PC-9 (cell line): Measurements from ENCODE around the gene ARID3A. TPM values are rescaled to one million over a fixed set of nuclear protein-coding genes. Genes with fewer than 3 reads are reported as not detected.

Experiments
- BruUV-seq: library from RNA; stranded (reverse); fragments of 400-500 nt; replicated peaks from 2 replicates; lab custom pipeline; 2021; lab: Mats Ljungman, UMichigan
- CTCF ChIA-PET: fragments of 300-600 bp; sonication (Branson Sonifier 250); formaldehyde crosslinking; loops from one replicate; lab custom pipeline; 2022; ENCODE audit warnings: antibody characterized with exemption; lab: Charles Lee
- POLR2A ChIA-PET: fragments of 300-600 bp; sonication (Branson Sonifier 250); formaldehyde crosslinking; loops from one replicate; lab custom pipeline; 2022; ENCODE audit warnings: antibody characterized with exemption; ENCODE audit not compliant: unreplicated experiment; lab: Charles Lee
- DNase-seq, 2 experiments: peaks; one replicate each; pipeline versions ENCODE4 v3.0.0 to v3.0.0-alpha.2; 2015 to 2022; ENCODE audit warnings: mixed read lengths in 1 of 2
- H2AFZ ChIP-seq: fragments of 200-600 bp; sonication (generic); 2 replicates; pipeline ENCODE4 v1.8.1; 2017; ENCODE audit warnings: antibody characterized with exemption
- H3F3A ChIP-seq: fragments of 200-600 bp; sonication (generic); 2 replicates; pipeline ENCODE4 v1.8.1; 2017; ENCODE audit warnings: antibody characterized with exemption, mild to moderate bottlenecking, low read depth; ENCODE audit not compliant: insufficient read depth
- H3K27ac ChIP-seq: fragments of 200-600 bp; sonication (generic); 2 replicates; pipeline ENCODE4 v1.6.1; 2016; ENCODE audit warnings: mixed run types
- H3K27me3 ChIP-seq: fragments of 200-600 bp; sonication (generic); 2 replicates; pipeline ENCODE4 v1.6.1; 2016; ENCODE audit warnings: low read depth, mixed run types; ENCODE audit not compliant: insufficient read depth
- H3K36me3 ChIP-seq: fragments of 200-600 bp; sonication (generic); 2 replicates; pipeline ENCODE4 v1.6.1; 2016; ENCODE audit warnings: low read depth, mixed run types
- H3K4me1 ChIP-seq: fragments of 200-600 bp; sonication (generic); replicated peaks from 2 replicates; pipeline ENCODE4 v1.6.1; 2016; ENCODE audit warnings: mixed run types; ENCODE audit not compliant: insufficient read depth
- H3K4me2 ChIP-seq: fragments of 200-600 bp; sonication (generic); 2 replicates; pipeline ENCODE4 v1.6.1; 2017; ENCODE audit warnings: mixed run types
- H3K4me3 ChIP-seq: fragments of 200-600 bp; sonication (generic); 2 replicates; pipeline ENCODE4 v1.6.1; 2016; ENCODE audit warnings: mixed run types
- H3K79me2 ChIP-seq: fragments of 200-600 bp; sonication (generic); 2 replicates; pipeline ENCODE4 v1.6.1; 2017; ENCODE audit warnings: low read depth, mixed run types
- H3K9me2 ChIP-seq: fragments of 200-600 bp; sonication (generic); 2 replicates; pipeline ENCODE4 v1.8.1; 2017; ENCODE audit warnings: mild to moderate bottlenecking; ENCODE audit not compliant: insufficient read depth
- H3K9me3 ChIP-seq: fragments of 200-600 bp; sonication (generic); 2 replicates; pipeline ENCODE4 v1.8.1; 2016; ENCODE audit warnings: low read depth; ENCODE audit not compliant: insufficient read depth
- H4K20me1 ChIP-seq: fragments of 200-600 bp; sonication (generic); 2 replicates; pipeline ENCODE4 v1.8.1; 2017; ENCODE audit not compliant: insufficient read depth
- CTCF ChIP-seq: fragments of 200-600 bp; sonication (generic); conservative IDR thresholded peaks from 2 replicates; pipeline ENCODE4 v1.6.1; 2017; ENCODE audit warnings: mixed run types, antibody characterized with exemption, mild to moderate bottlenecking, moderate library complexity
- EZH2 ChIP-seq: fragments of 200-600 bp; sonication (generic); IDR thresholded peaks from 2 replicates; pipeline ENCODE4 v1.8.0; 2017; ENCODE audit warnings: antibody characterized with exemption, low read depth
- intact Hi-C: fragments of 100-400 bp; cut with micrococcal nuclease; formaldehyde crosslinking; loops from one replicate; pipeline ENCODE4 v1.10.0; 2022; ENCODE audit not compliant: unreplicated experiment
- total RNA-seq: library from RNA; stranded (reverse); gene quantifications from 2 replicates; pipeline ENCODE4 v1.2.3, GENCODE V29; 2021

ARID3A gene
- total RNA-seq, 1 experiment from 2014 or later, result 10.7 TPM

GRCh38 chr19:902093-902370 is 23.8 kb upstream of the ARID3A start:
- TF ChIP-seq EZH2 (no peak), CTCF (no peak)
- ChIA-PET POLR2A (no interaction called here), CTCF (no interaction called here)
- H3K4me1 ChIP-seq, result no peaks in the 10 kb centered on the region
- no TSS peak for BruUV-seq
- H4K20me1 ChIP-seq, result peaks cover 39% of the 10 kb centered on the region
- 0 out of 2 replicates have a peak, but pooled peaks cover 3% of the 10 kb centered on the region for H3F3A ChIP-seq
- H3K9me2 ChIP-seq, result no peaks in the 10 kb centered on the region
- H3K36me3 ChIP-seq, result no peaks in the 10 kb centered on the region
- no peak overlapping the region for H2AFZ ChIP-seq
- H3K79me2 ChIP-seq, result peaks cover 8% of the 10 kb centered on the region; the same call in 1 of the 2 replicates
- no peak overlapping the region for H3K4me2 ChIP-seq
- no peak overlapping the region for H3K4me3 ChIP-seq
- no peaks in the 10 kb centered on the region for H3K9me3 ChIP-seq
- H3K27me3 ChIP-seq, result no peaks in the 10 kb centered on the region
- intact Hi-C loops, result no loop called here
- no peak for DNase-seq
- no peak overlapping the region for H3K27ac ChIP-seq

GRCh38 chr19:902446-903226 is 23.2 kb upstream of the ARID3A start:
- no peaks in the 10 kb centered on the region for H3K4me1 ChIP-seq
- POLR2A ChIA-PET, result no interaction called here
- H2AFZ ChIP-seq, result no peak overlapping the region
- H3K36me3 ChIP-seq, result no peaks in the 10 kb centered on the region
- BruUV-seq, result no TSS peak
- H4K20me1 ChIP-seq, result peaks cover 41% of the 10 kb centered on the region
- TF ChIP-seq CTCF (no peak), EZH2 (no peak)
- H3K4me2 ChIP-seq, result no peak overlapping the region
- no peak overlapping the region for H3K4me3 ChIP-seq
- peaks cover 14% of the 10 kb centered on the region for H3K79me2 ChIP-seq
- no peaks in the 10 kb centered on the region for H3K27me3 ChIP-seq
- CTCF ChIA-PET, result no interaction called here
- DNase-seq, result no peak
- H3K27ac ChIP-seq, result no peak overlapping the region
- intact Hi-C loops, result no loop called here
- no peaks in the 10 kb centered on the region for H3K9me3 ChIP-seq
- 0 out of 2 replicates have a peak, but pooled peaks cover 3% of the 10 kb centered on the region for H3F3A ChIP-seq
- no peaks in the 10 kb centered on the region for H3K9me2 ChIP-seq

- TF ChIP-seq CTCF (no peak), EZH2 (no peak)
- Histone ChIP-seq H3K4me1 (peaks cover 3% of the 10 kb centered on the region; the same call in 1 of the 2 replicates), H3K9me2 (no peaks in the 10 kb centered on the region), H3F3A (peaks cover 7% of the 10 kb centered on the region; the same call in 1 of the 2 replicates), H3K36me3 (no peaks in the 10 kb centered on the region), H3K79me2 (peaks cover 21% of the 10 kb centered on the region), H2AFZ (no peak overlapping the region), H3K27ac (no peak overlapping the region), H3K9me3 (no peaks in the 10 kb centered on the region), H3K4me3 (no peak overlapping the region), H4K20me1 (peaks cover 45% of the 10 kb centered on the region), H3K4me2 (no peak overlapping the region), H3K27me3 (no peaks in the 10 kb centered on the region)
- POLR2A ChIA-PET, result no interaction called here
- no TSS peak for BruUV-seq
- intact Hi-C loops, result no loop called here
- CTCF ChIA-PET, result no interaction called here
- DNase-seq, result no peak
Measured at GRCh38 chr19:903266-903797, 22.5 kb upstream of the ARID3A start.
